Lower leg skin (tissue), 4 donors: ENCODE data around the gene ENPP3. TPM values are rescaled to one million over a fixed set of nuclear protein-coding genes. Genes with fewer than 3 reads are reported as not detected.

ENCODE experiments used
- DNase-seq, 2 donors: peaks; one replicate each; pipeline ENCODE4 v3.0.0-alpha.2; 2019; ENCODE audit warnings: low spot score in 2 of 2
- H3K4me3 ChIP-seq: fragments of 200-600 bp; sonication (generic); 2 replicates; pipeline ENCODE4 v1.5.1; 2017; ENCODE audit warnings: mild to moderate bottlenecking, low read depth; ENCODE audit not compliant: poor library complexity, severe bottlenecking
- CTCF ChIP-seq, 3 donors: fragments of 450-650 bp; IDR thresholded peaks; one replicate each; pipeline ENCODE4 v1.5.1; 2016; ENCODE audit warnings: antibody characterized with exemption in 3 of 3, mild to moderate bottlenecking in 3 of 3, moderate library complexity in 2 of 3
- POLR2A ChIP-seq, 2 donors: fragments of 450-650 bp; IDR thresholded peaks; one replicate each; pipeline ENCODE4 v1.6.1; 2016 to 2017; ENCODE audit warnings: antibody characterized with exemption in 2 of 2, mild to moderate bottlenecking in 1 of 2, moderate library complexity in 1 of 2
- WGBS, 2 donors: methylation state at CpG; one replicate each; pipeline ENCODE4 v1.1.5; 2018; 5-methylcytosine and 5-hydroxymethylcytosine counted together
- intact Hi-C: fragments of 100-400 bp; cut with DNase I; formaldehyde crosslinking; loops from one replicate; pipeline ENCODE4 v1.15.0; 2023; ENCODE audit warnings: low total_unique reads
- total RNA-seq, 4 donors: library from RNA; depleted of rRNA; stranded (reverse); fragments of >200 nt; gene quantifications; one replicate each; pipeline ENCODE4 v1.1.0, GENCODE V29; 2016

Gene ENPP3
- total RNA-seq, 4 donors from 2014 or later: 0.11 to 1.2 (median 0.76) TPM; not detected in 1

- no peak for DNase-seq
- TF ChIP-seq CTCF (IDR thresholded peaks at IDR 0.05): no peak
- TF ChIP-seq POLR2A (IDR thresholded peaks at IDR 0.05): no peak
- H3K4me3 ChIP-seq: no peak overlapping the region
- 85 to 90% methylated on average over 3 of the region's 3 CpGs for WGBS, 2 donors
- intact Hi-C loops: no loop called here
These were observed 21.2 kb downstream of the ENPP3 start for GRCh38 chr6:131658287-131658686.

- DNase-seq: no peak
- TF ChIP-seq CTCF (IDR thresholded peaks at IDR 0.05) (no peak), POLR2A (IDR thresholded peaks at IDR 0.05) (no peak)
- intact Hi-C loops: no loop called here
- 42 to 67% methylated on average over 1 of the region's 1 CpG for WGBS, 2 donors
- H3K4me3 ChIP-seq: no peak overlapping the region
These were observed 23.1 kb downstream of the ENPP3 start for GRCh38 chr6:131660195-131660594.

GRCh38 chr6:131663578-131664165, 26.6 kb downstream of the ENPP3 start:
- intact Hi-C loops: no loop called here
- 92 to 94% methylated on average over 2 of the region's 2 CpGs for WGBS, 2 donors
- no peak for DNase-seq
- no peak overlapping the region for H3K4me3 ChIP-seq
- no peak for TF ChIP-seq POLR2A (IDR thresholded peaks at IDR 0.05)
- no peak for TF ChIP-seq CTCF (IDR thresholded peaks at IDR 0.05)

GRCh38 chr6:131669891-131670290, 32.8 kb downstream of the ENPP3 start:
- no peak overlapping the region for H3K4me3 ChIP-seq
- WGBS, 2 donors: 70 to 71% methylated on average over 1 of the region's 1 CpG
- TF ChIP-seq CTCF (IDR thresholded peaks at IDR 0.05) (no peak), POLR2A (IDR thresholded peaks at IDR 0.05) (no peak)
- intact Hi-C loops: no loop called here
- DNase-seq: no peak

- no peak for DNase-seq
- 93 to 97% methylated on average over 2 of the region's 2 CpGs for WGBS, 2 donors
These were observed 36.1 kb downstream of the ENPP3 start for GRCh38 chr6:131673184-131673583.

More at GRCh38 chr6:131673184-131673583, 36.1 kb downstream of the ENPP3 start:
- intact Hi-C loops: no loop called here
- TF ChIP-seq CTCF (IDR thresholded peaks at IDR 0.05): no peak
- no peak for TF ChIP-seq POLR2A (IDR thresholded peaks at IDR 0.05)
- H3K4me3 ChIP-seq: no peak overlapping the region
